Measurements from ENCODE around the gene LARGE1. TPM values are rescaled to one million over a fixed set of nuclear protein-coding genes. Genes with fewer than 3 reads are reported as not detected.

LARGE1 gene
- total and polyA plus RNA-seq, 2 of the 13 experiments (the other 11 are each of a cell fraction or from before 2014, with no cell fraction given), result 8.4 to 11.0 TPM

GRCh38 chr22:33335611-33336279 lies 584.5 kb downstream of the LARGE1 start (continued):
- TF ChIP-seq ZXDC (CRISPR knock-in tag; IDR thresholded peaks at IDR 0.05) (no peak), TSC22D2 (CRISPR knock-in tag; IDR thresholded peaks at IDR 0.05; ENCODE audit: borderline replicate concordance) (0 out of 2 replicates have a peak, but pooled peaks have one; percentile 14), ONECUT2 (CRISPR knock-in tag; IDR thresholded peaks at IDR 0.05) (peak; percentile 45), ZFAT (CRISPR knock-in tag; conservative IDR thresholded peaks at IDR 0.05) (no peak), ELF3 (CRISPR knock-in tag; IDR thresholded peaks at IDR 0.05) (peak; percentile 84), SETDB1 (CRISPR knock-in tag; IDR thresholded peaks at IDR 0.05; ENCODE audit: borderline replicate concordance) (no peak), ZNF841 (CRISPR knock-in tag; IDR thresholded peaks at IDR 0.05; ENCODE audit: borderline replicate concordance) (no peak), ZNF569 (CRISPR knock-in tag; IDR thresholded peaks at IDR 0.05; ENCODE audit: borderline replicate concordance) (no peak), NFE2L2 (IDR thresholded peaks at IDR 0.05; ENCODE audit: low read length) (no peak), HMG20A (CRISPR knock-in tag; IDR thresholded peaks at IDR 0.05; ENCODE audit: borderline replicate concordance) (peak; percentile 95), PAWR (CRISPR knock-in tag; IDR thresholded peaks at IDR 0.05; ENCODE audit: borderline replicate concordance) (no peak), PRPF4 (IDR thresholded peaks at IDR 0.05; ENCODE audit: low read depth, low read length, poor library complexity, severe bottlenecking) (no peak), ZNF670 (CRISPR knock-in tag; IDR thresholded peaks at IDR 0.05; ENCODE audit: borderline replicate concordance) (0 out of 2 replicates have a peak, but pooled peaks have one; percentile 51), SKIL (CRISPR knock-in tag; IDR thresholded peaks at IDR 0.05; ENCODE audit: borderline replicate concordance) (peak; percentile 70), ESRRA (CRISPR knock-in tag; IDR thresholded peaks at IDR 0.05; ENCODE audit: low read depth) (peak; percentile 60; the same call in 1 of the 2 replicates), RARG (CRISPR knock-in tag; IDR thresholded peaks at IDR 0.05; ENCODE audit: low read depth) (no peak), NPAS2 (CRISPR knock-in tag; IDR thresholded peaks at IDR 0.05; ENCODE audit: borderline replicate concordance) (no peak), PHB2 (IDR thresholded peaks at IDR 0.05; ENCODE audit: partially characterized antibody) (no peak), BCL6 (CRISPR knock-in tag; IDR thresholded peaks at IDR 0.05) (peak; percentile 92), ZFP1 (CRISPR knock-in tag; IDR thresholded peaks at IDR 0.05) (peak; percentile 68), ZNF124 (CRISPR knock-in tag; IDR thresholded peaks at IDR 0.05) (no peak; the same call in 1 of the 2 replicates), ZNF709 (CRISPR knock-in tag; IDR thresholded peaks at IDR 0.05) (0 out of 2 replicates have a peak, but pooled peaks have one; percentile 61), DDIT3 (CRISPR knock-in tag; IDR thresholded peaks at IDR 0.05) (0 out of 2 replicates have a peak, but pooled peaks have one; percentile 47), ZFP90 (CRISPR knock-in tag; IDR thresholded peaks at IDR 0.05; ENCODE audit: borderline replicate concordance) (no peak; the same call in 1 of the 2 replicates), FOXO1 (CRISPR knock-in tag; IDR thresholded peaks at IDR 0.05) (peak; percentile 95)
